ENCODE results near the gene SEC14L1.
"Not testable (repeated sequence)": the region's sequence is repeated elsewhere in the genome, so short reads cannot be mapped to it uniquely, and the experiment has no call there.

- TF ChIP-seq CTCF, POLR2A, EP300 (IDR thresholded peaks at IDR 0.05): not testable (repeated sequence)
- peak in 1 of 2 donors; percentile 22 for TF ChIP-seq POLR2AphosphoS5 (IDR thresholded peaks at IDR 0.05)
Measured at GRCh38 chr17:77137886-77138285, 2.9 kb upstream of the SEC14L1 start.
